Left lobe of liver (tissue), 2 donors: ENCODE data around the gene TESPA1. TPM values are rescaled to one million over a fixed set of nuclear protein-coding genes. Genes with fewer than 3 reads are reported as not detected.
"Not testable (repeated sequence)": the region's sequence is repeated elsewhere in the genome, so short reads cannot be mapped to it uniquely, and the experiment has no call there.

Source experiments
- ATAC-seq: fragments of 200-7000 bp; cut with Tn5 transposase; one replicate; pipeline ENCODE4 v1.9.1; 2020; ENCODE audit warnings: mild to moderate bottlenecking, moderate library complexity
- DNase-seq: peaks from one replicate; pipeline ENCODE4 v3.0.0-alpha.2; 2020; ENCODE audit warnings: low spot score
- total RNA-seq: library from RNA; stranded (reverse); gene quantifications from one replicate; pipeline ENCODE4 v1.2.1, GENCODE V29; 2021
- donor health status: DM: no; HTN: no; CAD: no; lungs with moderate emphysema.
- donor health status: DM: no; HTN: yes; CAD: no.

Gene TESPA1
- total RNA-seq, 1 donor from 2014 or later, result 0.45 TPM

DNA sequence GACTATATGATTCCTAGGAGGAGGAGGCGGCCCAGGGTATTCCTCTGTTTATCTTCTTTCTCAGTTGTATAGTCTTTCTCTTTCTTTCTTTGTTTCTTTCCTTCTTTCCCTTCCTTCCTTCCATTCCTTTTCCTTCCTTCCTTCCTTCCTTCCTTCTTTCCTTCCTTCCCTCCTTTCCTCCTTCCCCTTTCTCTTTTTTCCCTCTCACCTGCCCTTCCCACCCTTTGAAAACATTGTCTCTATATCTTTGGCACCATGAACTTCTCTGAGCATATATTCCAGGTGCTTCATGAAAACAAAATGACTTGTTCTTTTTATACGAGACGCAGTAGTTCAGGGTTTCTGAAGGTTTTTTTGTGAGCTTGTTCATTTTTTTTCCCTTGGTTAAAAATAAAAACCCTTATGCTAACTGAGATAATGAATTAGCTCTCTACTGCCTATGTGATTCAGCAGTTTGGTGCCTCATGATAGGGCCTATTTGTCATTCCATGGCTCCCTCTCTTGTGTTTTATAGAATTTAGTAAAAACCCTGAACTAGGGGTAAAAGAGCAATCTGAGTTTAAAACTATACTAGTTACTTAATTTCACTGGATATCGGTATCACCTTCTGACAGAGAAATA lies 3.2 kb upstream of the TESPA1 start:
- ATAC-seq (no peak), DNase-seq (no peak)

- not testable (repeated sequence) for DNase-seq, ATAC-seq
Measured at GRCh38 chr12:54986773-54987172, 2.2 kb upstream of the TESPA1 start.

DNA sequence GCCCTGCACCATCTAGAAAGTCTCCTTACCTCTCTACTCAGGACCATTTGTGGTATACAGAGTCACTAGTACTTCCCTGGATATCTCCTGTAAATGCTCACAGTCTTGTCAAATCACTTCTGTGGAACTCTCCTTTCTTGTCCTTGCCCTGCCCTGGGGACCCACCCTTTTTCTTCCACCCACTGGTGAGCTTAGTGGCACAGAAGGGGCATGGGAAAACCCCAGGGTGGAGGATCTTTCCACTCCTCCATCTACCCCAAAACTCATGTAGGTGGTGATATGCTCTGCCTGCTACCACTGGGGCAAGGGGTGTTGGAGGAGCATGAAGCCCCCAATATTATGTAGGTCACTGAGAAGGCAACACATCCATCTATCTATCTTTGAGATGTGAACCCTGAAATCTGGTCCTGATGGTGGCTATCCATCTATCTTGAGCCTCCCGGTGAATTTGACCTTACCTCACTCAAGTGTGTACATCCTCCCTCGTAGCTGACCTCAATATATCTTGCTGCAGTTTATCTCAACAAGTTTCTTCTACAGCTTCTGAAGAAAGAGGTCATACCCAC lies 943 bp downstream of the TESPA1 start:
- no peak for ATAC-seq
- DNase-seq, result no peak

GRCh38 chr12:54981796-54982195 lies 2.8 kb downstream of the TESPA1 start:
- DNase-seq (no peak), ATAC-seq (no peak)

GRCh38 chr12:54980341-54980740 lies 4.2 kb downstream of the TESPA1 start:
- no peak for ATAC-seq
- DNase-seq, result no peak

GRCh38 chr12:54977857-54978256 lies 6.7 kb downstream of the TESPA1 start:
- no peak for ATAC-seq
- no peak for DNase-seq

DNA sequence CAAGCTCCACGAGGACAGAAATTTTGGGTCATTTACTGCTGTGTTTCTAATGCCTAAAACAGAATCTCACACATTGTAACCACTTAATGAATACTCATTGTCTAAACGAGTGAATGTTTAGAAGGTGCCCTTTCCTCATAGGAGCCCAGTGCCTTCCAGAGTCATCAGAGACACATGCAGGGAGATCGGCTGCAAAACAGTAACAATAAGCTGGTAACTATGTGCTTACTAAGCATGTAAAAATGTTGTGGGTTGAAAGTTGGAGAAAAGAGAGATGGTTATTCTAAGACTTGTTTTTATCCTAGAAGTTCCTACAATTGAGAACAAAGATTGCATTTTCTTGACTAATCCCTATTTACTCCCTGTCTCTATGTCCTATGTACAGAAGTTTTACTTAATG lies 7.4 kb downstream of the TESPA1 start:
- ATAC-seq (no peak), DNase-seq (no peak)

- DNase-seq, result no peak
Measured at GRCh38 chr12:54975875-54976274, 8.7 kb downstream of the TESPA1 start.

GRCh38 chr12:54975272-54975671 lies 9.3 kb downstream of the TESPA1 start:
- ATAC-seq, result no peak

More at GRCh38 chr12:54975875-54976274, 8.7 kb downstream of the TESPA1 start:
- ATAC-seq, result peak; percentile 34

DNA sequence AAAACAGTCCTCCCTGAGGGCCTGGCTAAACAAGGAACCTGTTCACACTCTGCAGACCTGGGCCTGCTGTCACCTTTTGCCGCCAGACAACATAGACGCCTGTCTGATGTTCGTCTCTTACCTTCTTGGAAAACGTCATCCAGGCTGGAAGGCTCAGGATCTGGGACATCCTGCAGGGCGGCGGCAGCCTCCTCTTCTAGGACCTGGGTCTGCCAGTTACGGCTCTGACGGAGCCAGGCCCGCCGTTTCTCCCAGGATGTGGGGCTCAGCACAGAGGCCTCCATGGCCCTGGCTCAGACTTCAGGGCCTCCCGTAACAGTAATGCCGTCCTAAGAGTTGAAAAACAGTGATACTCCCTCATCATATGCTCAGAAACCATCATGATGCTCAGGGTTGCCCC lies 10.3 kb downstream of the TESPA1 start:
- DNase-seq, result no peak
- no peak for ATAC-seq

More at GRCh38 chr12:54975272-54975671, 9.3 kb downstream of the TESPA1 start:
- no peak for DNase-seq

- ATAC-seq (no peak), DNase-seq (no peak)
Measured at GRCh38 chr12:54973556-54973955, 11.0 kb downstream of the TESPA1 start.

GRCh38 chr12:54970741-54971140 lies 13.8 kb downstream of the TESPA1 start:
- DNase-seq (no peak), ATAC-seq (no peak)

DNA sequence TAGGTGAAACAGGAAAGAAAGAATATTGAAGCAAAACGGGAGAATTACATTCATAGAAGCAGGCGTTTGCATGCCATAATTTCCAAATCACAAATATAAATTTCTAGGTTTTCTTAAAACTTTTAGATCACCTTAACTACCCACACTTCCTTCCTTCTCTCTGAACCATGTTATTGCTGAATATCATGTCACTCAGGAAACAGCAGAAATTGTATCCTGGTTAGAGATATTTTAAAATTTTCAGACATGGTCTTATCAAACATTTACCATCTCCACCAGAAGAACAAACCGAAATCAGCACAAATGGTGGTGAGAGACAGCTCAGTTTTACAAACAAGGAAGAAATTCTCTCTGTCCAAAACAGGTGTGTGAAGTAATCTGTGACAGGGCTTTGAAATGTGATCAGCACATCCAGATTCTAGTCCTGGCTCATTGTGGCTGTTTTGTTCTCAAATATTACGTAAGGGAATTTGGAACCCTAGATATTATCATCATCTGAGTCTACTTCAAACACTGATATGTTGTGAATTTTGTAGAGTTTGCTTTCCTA lies 16.3 kb downstream of the TESPA1 start:
- DNase-seq (no peak), ATAC-seq (no peak)

DNA sequence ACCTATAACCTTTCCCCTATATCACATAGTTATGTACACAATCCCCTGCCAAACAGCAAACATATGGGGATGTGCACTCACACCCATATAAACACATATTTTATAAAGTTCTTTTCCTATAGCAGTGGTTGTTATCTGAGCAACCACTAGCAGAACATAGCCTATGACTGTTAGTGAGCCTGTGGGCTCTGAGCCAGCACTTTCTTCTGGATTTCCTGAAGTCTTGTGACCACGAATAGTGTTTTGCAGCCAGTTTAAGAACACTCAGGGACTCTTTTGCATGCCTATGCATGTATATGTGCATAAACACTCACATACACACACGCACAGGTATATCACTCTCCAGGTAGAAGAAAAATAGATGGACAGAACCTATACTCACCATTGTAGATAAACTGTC lies 17.1 kb downstream of the TESPA1 start:
- no peak for DNase-seq
- no peak for ATAC-seq

DNA sequence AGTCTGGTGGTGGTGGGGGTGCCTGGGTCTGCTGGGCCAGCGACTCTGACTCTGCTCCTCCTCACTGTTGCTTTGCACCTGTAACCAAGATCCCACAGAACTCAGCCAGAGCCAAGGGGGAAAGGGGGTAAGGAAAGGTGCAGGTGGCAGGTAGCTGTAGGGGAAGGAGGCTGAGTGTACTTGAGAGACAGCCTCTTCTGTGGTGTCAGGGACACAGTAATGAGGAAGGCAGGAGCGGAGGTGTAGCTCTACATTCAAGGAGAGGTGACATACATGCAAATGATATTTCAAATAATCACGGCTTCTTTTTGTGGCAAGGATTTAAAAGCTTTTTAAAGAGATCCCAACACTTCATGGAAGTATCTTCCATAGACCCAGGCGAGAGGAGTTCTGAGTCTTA lies 23.4 kb downstream of the TESPA1 start:
- DNase-seq (no peak), ATAC-seq (no peak)

GRCh38 chr12:54959291-54960018 lies 25.1 kb downstream of the TESPA1 start:
- DNase-seq, result no peak
- ATAC-seq, result no peak

- ATAC-seq (peak; percentile 87), DNase-seq (peak; percentile 47)
Measured at GRCh38 chr12:54958048-54958658, 26.4 kb downstream of the TESPA1 start.

DNA sequence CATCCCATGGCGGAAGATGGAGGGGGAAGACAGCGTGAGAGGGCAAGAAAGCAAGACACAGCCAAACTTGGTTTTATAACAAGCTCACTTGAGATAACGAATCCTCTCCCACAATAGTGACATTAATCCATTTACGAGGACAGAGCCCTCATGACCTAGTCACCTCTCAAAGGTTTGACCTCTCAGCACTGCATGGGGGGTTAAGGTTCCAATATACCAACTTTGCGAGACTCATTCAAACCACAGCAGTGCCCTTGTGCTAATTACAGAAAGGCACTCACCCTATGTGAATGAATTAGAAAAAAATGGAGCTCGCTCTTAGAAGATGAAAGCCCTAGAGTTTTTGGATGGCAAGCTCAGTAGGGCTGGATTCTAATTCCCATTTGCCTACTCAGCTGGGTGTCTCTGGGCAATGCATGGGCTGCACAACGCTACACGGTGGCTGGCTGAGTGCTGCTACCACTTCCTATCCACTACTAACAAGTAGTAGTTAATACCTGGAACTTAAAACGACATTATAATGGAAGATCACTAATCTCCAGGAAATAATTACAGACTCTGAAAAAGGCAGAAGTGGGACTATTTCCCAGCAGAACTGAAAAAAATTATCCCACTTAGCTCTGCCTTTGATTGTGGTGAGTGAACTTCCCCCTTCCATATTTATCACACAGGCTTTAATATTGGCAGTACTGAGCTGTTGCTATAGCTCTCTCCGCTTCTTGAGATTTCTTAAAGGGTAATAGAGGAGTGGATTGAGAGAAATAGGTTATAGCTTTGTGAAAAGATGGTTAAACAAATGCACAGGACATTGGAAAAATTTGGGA lies 27.5 kb downstream of the TESPA1 start:
- ATAC-seq (no peak), DNase-seq (no peak)

- ATAC-seq (no peak), DNase-seq (no peak)
Measured at GRCh38 chr12:54956322-54956721, 28.2 kb downstream of the TESPA1 start.

- no peak for DNase-seq
- ATAC-seq, result no peak
Measured at GRCh38 chr12:54954801-54955200, 29.8 kb downstream of the TESPA1 start.

DNA sequence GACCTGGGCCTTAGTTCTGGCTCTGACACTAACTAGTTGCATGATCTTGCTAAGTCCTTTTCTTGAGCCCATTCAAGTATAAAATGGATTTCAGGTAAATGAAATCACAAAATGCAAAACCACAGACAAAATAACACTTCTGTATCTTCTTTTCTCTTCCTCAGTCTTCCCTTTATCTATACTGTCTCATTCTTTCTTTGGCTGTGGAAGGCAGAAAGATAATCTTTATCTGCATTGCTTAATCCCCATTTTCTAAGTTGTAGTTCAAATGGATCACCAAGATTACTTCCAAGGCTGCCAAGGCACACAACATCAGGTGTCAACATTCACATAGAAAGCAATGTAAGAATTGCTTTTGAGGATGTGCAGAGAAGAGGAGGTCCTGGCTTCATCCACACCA lies 30.3 kb downstream of the TESPA1 start:
- DNase-seq, result no peak
- ATAC-seq, result no peak
